Prostate gland (tissue), 2 donors: ENCODE data around the gene DCST1. TPM values are rescaled to one million over a fixed set of nuclear protein-coding genes. Genes with fewer than 3 reads are reported as not detected.

Source experiments
- DNase-seq: peaks from one replicate; pipeline ENCODE4 v3.0.0-alpha.2; 2019; ENCODE audit warnings: low spot score
- H3K27ac ChIP-seq, 2 donors: fragments of 200-600 bp; sonication (generic); 2 replicates each; pipeline ENCODE4 v1.5.1; 2017 to 2019
- H3K27me3 ChIP-seq: fragments of 200-600 bp; sonication (generic); replicated peaks from 2 replicates; pipeline ENCODE4 v1.5.1; 2019; ENCODE audit not compliant: insufficient read depth
- H3K36me3 ChIP-seq, 2 donors: fragments of 200-600 bp; sonication (generic); 1 replicate in 1 of 2; 2 replicates in 1 of 2; pipeline versions ENCODE4 v1.5.1 to v1.8.1; 2017 to 2019
- H3K4me1 ChIP-seq: fragments of 200-600 bp; sonication (generic); replicated peaks from 2 replicates; pipeline ENCODE4 v1.5.1; 2019
- H3K4me3 ChIP-seq, 2 donors: fragments of 200-600 bp; sonication (generic); 2 replicates each; pipeline ENCODE4 v1.5.1; 2017 to 2019
- H3K9me3 ChIP-seq: fragments of 200-600 bp; sonication (generic); 2 replicates; pipeline ENCODE4 v1.5.1; 2017
- POLR2A ChIP-seq: fragments of 450-650 bp; IDR thresholded peaks from one replicate; pipeline ENCODE4 v1.6.1; 2016; ENCODE audit warnings: antibody characterized with exemption, mild to moderate bottlenecking
- POLR2AphosphoS5 ChIP-seq: sonication (generic); formaldehyde crosslinking; IDR thresholded peaks from one replicate; pipeline ENCODE4 v1.6.1; 2017; ENCODE audit warnings: antibody characterized with exemption
- WGBS: methylation state at CpG from one replicate; pipeline ENCODE4 v1.1.5; 2018; 5-methylcytosine and 5-hydroxymethylcytosine counted together
- intact Hi-C: fragments of 100-400 bp; cut with DNase I; formaldehyde crosslinking; loops from one replicate; pipeline ENCODE4 v1.14.2; 2022
- total RNA-seq, 2 donors: library from RNA; depleted of rRNA; stranded (reverse); fragments of >200 nt; gene quantifications; one replicate each; pipeline ENCODE4 v1.1.0, GENCODE V29; 2016
- TF ChIP-seq, protein P1 (sequence below), 4 experiments: fragments of 200-600 bp in 2 of 4; fragments of 450-650 bp in 2 of 4; sonication (generic) in 2 of 4; IDR thresholded peaks; 1 replicate in 3 of 4; 2 replicates in 1 of 4; pipeline ENCODE4 v1.5.1; 2016 to 2019; ENCODE audit warnings: antibody characterized with exemption in 4 of 4, mild to moderate bottlenecking in 2 of 4, moderate library complexity in 2 of 4

The DCST1 gene
- total RNA-seq, 2 donors from 2014 or later, result 0.51 TPM; not detected in 1

DNA sequence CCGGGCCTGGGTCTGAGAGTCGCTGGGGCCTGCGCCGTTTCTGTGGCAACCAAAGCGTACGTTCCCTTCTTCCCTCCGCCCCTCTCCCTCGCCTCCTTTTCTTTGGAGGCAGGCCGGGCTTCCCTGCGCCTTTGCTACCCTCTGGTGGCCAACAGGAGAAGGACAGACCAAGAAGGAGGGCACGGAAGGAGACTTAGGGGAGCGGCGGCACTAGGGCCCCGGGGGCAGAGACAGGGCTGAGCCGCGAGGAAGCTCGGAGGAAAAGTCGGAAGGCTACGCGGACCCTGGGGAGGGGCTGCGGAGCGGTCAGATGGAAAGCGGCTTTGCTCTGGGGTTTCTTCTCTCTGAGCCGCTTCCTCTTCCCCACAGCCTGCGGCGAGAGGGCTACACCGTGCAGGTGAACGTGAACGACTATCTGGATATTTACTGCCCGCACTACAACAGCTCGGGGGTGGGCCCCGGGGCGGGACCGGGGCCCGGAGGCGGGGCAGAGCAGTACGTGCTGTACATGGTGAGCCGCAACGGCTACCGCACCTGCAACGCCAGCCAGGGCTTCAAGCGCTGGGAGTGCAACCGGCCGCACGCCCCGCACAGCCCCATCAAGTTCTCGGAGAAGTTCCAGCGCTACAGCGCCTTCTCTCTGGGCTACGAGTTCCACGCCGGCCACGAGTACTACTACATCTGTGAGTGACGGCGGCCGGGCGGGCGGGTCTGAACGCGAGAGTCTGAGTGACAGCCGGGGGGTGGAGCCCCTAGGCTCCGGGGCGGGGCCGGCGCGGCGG lies 51.3 kb downstream of the DCST1 start:
- whole genome bisulfite sequencing, result under 1% methylated on average over 66 of the region's 67 CpGs
- TF ChIP-seq POLR2A (peak; percentile 56), POLR2AphosphoS5 (peak; percentile 82)
- TF ChIP-seq, protein P1, sequence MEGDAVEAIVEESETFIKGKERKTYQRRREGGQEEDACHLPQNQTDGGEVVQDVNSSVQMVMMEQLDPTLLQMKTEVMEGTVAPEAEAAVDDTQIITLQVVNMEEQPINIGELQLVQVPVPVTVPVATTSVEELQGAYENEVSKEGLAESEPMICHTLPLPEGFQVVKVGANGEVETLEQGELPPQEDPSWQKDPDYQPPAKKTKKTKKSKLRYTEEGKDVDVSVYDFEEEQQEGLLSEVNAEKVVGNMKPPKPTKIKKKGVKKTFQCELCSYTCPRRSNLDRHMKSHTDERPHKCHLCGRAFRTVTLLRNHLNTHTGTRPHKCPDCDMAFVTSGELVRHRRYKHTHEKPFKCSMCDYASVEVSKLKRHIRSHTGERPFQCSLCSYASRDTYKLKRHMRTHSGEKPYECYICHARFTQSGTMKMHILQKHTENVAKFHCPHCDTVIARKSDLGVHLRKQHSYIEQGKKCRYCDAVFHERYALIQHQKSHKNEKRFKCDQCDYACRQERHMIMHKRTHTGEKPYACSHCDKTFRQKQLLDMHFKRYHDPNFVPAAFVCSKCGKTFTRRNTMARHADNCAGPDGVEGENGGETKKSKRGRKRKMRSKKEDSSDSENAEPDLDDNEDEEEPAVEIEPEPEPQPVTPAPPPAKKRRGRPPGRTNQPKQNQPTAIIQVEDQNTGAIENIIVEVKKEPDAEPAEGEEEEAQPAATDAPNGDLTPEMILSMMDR (IDR thresholded peaks at IDR 0.05), result peak; percentile 84 to 99 (median 97)
- H3K4me3 ChIP-seq, result peak overlapping the region; percentile 53 to 57
- peaks cover 36% of the 10 kb centered on the region for H3K4me1 ChIP-seq
- intact Hi-C loops, result loop anchor here (1.0 to 2.0 kb wide), 2 partner anchors 22 to 34 kb away; partner anchors contain the start of genes ADAM15 and EFNA4
- no peaks in the 10 kb centered on the region for H3K36me3 ChIP-seq
- peak overlapping the region; percentile 91 to 94 for H3K27ac ChIP-seq
- peak; percentile 93 for DNase-seq
- H3K9me3 ChIP-seq, result no peaks in the 10 kb centered on the region
- H3K27me3 ChIP-seq, result no peaks in the 10 kb centered on the region

DNA sequence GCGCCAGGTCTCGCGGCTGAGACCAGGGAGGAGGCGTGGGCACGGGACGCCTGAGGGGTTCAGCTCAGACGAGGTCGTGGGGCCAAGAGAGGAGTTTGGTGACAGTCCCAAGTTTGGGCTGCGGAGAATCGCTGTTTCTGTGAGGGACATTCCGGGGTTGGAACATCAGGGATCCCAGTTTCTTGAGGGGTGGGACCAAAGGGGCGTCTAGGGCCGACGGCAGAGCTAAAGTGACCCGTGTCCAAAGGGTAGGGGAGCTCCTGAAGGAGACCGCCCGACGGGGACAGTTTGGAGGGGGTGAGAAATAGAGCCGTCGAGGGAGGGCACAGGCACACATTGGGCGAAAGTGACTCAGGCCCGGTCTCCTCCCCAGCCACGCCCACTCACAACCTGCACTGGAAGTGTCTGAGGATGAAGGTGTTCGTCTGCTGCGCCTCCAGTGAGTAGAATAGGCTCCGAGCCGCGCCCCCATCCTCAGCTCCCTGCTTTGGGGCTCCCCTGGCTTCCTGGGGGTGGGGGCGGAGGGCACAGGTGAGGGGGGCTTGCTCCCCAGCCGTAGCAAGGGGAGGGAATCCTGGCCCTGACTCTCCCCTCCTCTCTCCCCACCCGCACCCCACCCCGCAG lies 52.0 kb downstream of the DCST1 start:
- intact Hi-C loops, result loop anchor here (2.0 kb wide), 1 partner anchor 35 kb away; the partner anchor contains the start of gene ADAM15
- Histone ChIP-seq H3K9me3 (no peaks in the 10 kb centered on the region), H3K27me3 (no peaks in the 10 kb centered on the region), H3K4me1 (peaks cover 29% of the 10 kb centered on the region), H3K27ac (peak overlapping the region; percentile 91 to 94), H3K36me3 (no peaks in the 10 kb centered on the region), H3K4me3 (peak overlapping the region; percentile 53 to 57)
- TF ChIP-seq POLR2AphosphoS5 (no peak), POLR2A (no peak)
- TF ChIP-seq, protein P1 (IDR thresholded peaks at IDR 0.05), result no peak
- DNase-seq, result peak; percentile 64
- under 1% methylated on average over 28 of the region's 32 CpGs for WGBS

DNA sequence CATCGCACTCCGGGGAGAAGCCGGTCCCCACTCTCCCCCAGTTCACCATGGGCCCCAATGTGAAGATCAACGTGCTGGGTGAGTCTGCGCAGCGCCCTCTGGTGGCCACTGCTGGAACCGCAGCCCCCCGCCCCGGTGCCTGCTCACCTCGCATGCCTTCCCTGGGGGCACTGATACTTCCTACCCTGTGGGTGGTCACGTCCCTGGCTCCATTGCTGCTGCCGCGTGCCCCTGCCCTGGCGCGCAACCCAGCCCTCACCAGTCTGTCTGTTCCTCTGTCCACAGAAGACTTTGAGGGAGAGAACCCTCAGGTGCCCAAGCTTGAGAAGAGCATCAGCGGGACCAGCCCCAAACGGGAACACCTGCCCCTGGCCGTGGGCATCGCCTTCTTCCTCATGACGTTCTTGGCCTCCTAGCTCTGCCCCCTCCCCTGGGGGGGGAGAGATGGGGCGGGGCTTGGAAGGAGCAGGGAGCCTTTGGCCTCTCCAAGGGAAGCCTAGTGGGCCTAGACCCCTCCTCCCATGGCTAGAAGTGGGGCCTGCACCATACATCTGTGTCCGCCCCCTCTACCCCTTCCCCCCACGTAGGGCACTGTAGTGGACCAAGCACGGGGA lies 52.6 kb downstream of the DCST1 start:
- Histone ChIP-seq H3K4me1 (peaks cover 23% of the 10 kb centered on the region), H3K4me3 (peak overlapping the region in 1 of 2 donors; percentile 57), H3K27me3 (no peaks in the 10 kb centered on the region), H3K27ac (peak overlapping the region; percentile 91 to 94), H3K36me3 (no peaks in the 10 kb centered on the region), H3K9me3 (no peaks in the 10 kb centered on the region)
- peak; percentile 61 for DNase-seq
- 22% methylated on average over 23 of the region's 24 CpGs for WGBS
- intact Hi-C loops, result no loop called here
- no peak for TF ChIP-seq POLR2AphosphoS5
- TF ChIP-seq, protein P1 (IDR thresholded peaks at IDR 0.05), result peak; percentile 95 to 99 (median 96)

DNA sequence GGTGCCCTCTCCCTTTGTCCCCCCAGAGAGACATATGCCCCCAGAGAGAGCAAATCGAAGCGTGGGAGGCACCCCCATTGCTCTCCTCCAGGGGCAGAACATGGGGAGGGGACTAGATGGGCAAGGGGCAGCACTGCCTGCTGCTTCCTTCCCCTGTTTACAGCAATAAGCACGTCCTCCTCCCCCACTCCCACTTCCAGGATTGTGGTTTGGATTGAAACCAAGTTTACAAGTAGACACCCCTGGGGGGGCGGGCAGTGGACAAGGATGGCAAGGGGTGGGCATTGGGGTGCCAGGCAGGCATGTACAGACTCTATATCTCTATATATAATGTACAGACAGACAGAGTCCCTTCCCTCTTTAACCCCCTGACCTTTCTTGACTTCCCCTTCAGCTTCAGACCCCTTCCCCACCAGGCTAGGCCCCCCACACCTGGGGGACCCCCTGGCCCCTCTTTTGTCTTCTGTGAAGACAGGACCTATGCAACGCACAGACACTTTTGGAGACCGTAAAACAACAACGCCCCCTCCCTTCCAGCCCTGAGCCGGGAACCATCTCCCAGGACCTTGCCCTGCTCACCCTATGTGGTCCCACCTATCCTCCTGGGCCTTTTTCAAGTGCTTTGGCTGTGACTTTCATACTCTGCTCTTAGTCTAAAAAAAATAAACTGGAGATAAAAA lies 53.4 kb downstream of the DCST1 start:
- Histone ChIP-seq H3K27me3 (no peaks in the 10 kb centered on the region), H3K36me3 (no peaks in the 10 kb centered on the region), H3K9me3 (no peaks in the 10 kb centered on the region), H3K27ac (no peak overlapping the region), H3K4me3 (no peak overlapping the region), H3K4me1 (peaks cover 23% of the 10 kb centered on the region)
- TF ChIP-seq POLR2AphosphoS5 (no peak), POLR2A (no peak)
- TF ChIP-seq, protein P1 (IDR thresholded peaks at IDR 0.05), result no peak
- WGBS, result 63% methylated on average over 8 of the region's 8 CpGs
- DNase-seq, result no peak
- intact Hi-C loops, result no loop called here
